ENCODE results near the gene INAFM1. TPM values are rescaled to one million over a fixed set of nuclear protein-coding genes. Genes with fewer than 3 reads are reported as not detected.

INAFM1 gene
- total and polyA plus RNA-seq, 9 of the 15 experiments (the other 6 are each of a cell fraction or from before 2014, with no cell fraction given) = 0.71 to 30.9 (median 3.1) TPM

GRCh38 chr19:47323409-47323808 lies 48.7 kb downstream of the INAFM1 start:
- H3K79me2 ChIP-seq (ENCODE audit: control insufficient read depth, insufficient read depth, low read length) = no peaks in the 10 kb centered on the region
- H2AFZ ChIP-seq (ENCODE audit: low read depth, low read length) = peak overlapping the region; percentile 43; the same call in 1 of the 2 replicates
- no peak overlapping the region for H3K4me3 ChIP-seq
- H3K9me3 ChIP-seq (replicated peaks; ENCODE audit: control insufficient read depth, insufficient read depth, low read depth, low read length) = no peaks in the 10 kb centered on the region
- ChIA-PET CTCF (ENCODE audit: low intra/inter-chr PET ratio) (no interaction called here), POLR2A (interaction anchor here (1.7 kb wide), 1 partner anchor 8 kb away, joined by 5 read pairs; no protein-coding TSS in a partner anchor)
- intact Hi-C loops (cut with micrococcal nuclease) = no loop called here
- peak overlapping the region in 1 of 2 experiments; percentile 54; a peak in 2 of 4 replicates for H3K9ac ChIP-seq (ENCODE audit: insufficient read depth in 1 of 2, low read depth in 2 of 2, low read length in 2 of 2)
- H4K20me1 ChIP-seq (replicated peaks; ENCODE audit: control insufficient read depth, insufficient read depth, low read length) = no peaks in the 10 kb centered on the region
- no peaks in the 10 kb centered on the region for H3K36me3 ChIP-seq (ENCODE audit: control insufficient read depth, insufficient read depth, low read length)
- FAIRE-seq (no peak), ATAC-seq (no peak; the same call in none of the 3 replicates), DNase-seq (ENCODE audit: extremely low read depth in 1 of 4, low spot score in 3 of 4) (no peak)
- in situ Hi-C loops (cut with MboI) = no loop called here
- WGBS (ENCODE audit: insufficient coverage, low coverage, missing lambda C conversion rate) = 54% methylated on average over 8 of the region's 8 CpGs
- no TSS peak for BruUV-seq (replicated peaks)
- H3K9me1 ChIP-seq (ENCODE audit: control insufficient read depth, insufficient read depth, low read length) = no peaks in the 10 kb centered on the region
- H3K4me1 ChIP-seq (replicated peaks in 1 of 2; ENCODE audit: control insufficient read depth in 2 of 2, insufficient read depth in 2 of 2, low read length in 2 of 2) = peaks cover 7 to 22% of the 10 kb centered on the region in 2 experiments; a peak in 4 of 5 replicates
- no peak overlapping the region for H3K27ac ChIP-seq (ENCODE audit: extremely low read depth, low read depth, low read length)
- no peak overlapping the region for H3K4me2 ChIP-seq (ENCODE audit: insufficient read depth, low read length)
- no peaks in the 10 kb centered on the region; a peak in 1 of 5 replicates for H3K27me3 ChIP-seq (ENCODE audit: control insufficient read depth in 2 of 2, insufficient read depth in 2 of 2, low read length in 2 of 2)
- no peak for TF ChIP-seq ZNF217 (CRISPR knock-in tag; IDR thresholded peaks at IDR 0.05)
- TF ChIP-seq RNF219 (CRISPR knock-in tag; IDR thresholded peaks at IDR 0.05) = no peak
- TF ChIP-seq POLR2A (conservative IDR thresholded peaks at IDR 0.05) = no peak
- no peak for TF ChIP-seq ZBTB5 (IDR thresholded peaks at IDR 0.05)
- TF ChIP-seq DDX20 (tag; IDR thresholded peaks at IDR 0.05; ENCODE audit: low read depth) = no peak
- TF ChIP-seq KLF10 (CRISPR knock-in tag; IDR thresholded peaks at IDR 0.05) = no peak
- TF ChIP-seq SNRNP70 (optimal IDR thresholded peaks at IDR 0.05; ENCODE audit: low read depth, low read length) = no peak
- no peak for TF ChIP-seq ZFPM2 (CRISPR knock-in tag; IDR thresholded peaks at IDR 0.05)
- TF ChIP-seq ZNF384 (IDR thresholded peaks at IDR 0.05; ENCODE audit: low read depth, low read length) = no peak
- no peak for TF ChIP-seq CREB3L1 (IDR thresholded peaks at IDR 0.05; ENCODE audit: borderline replicate concordance, low read depth)
- TF ChIP-seq BCLAF1 (IDR thresholded peaks at IDR 0.05; ENCODE audit: borderline replicate concordance in 1 of 2, control insufficient read depth in 1 of 2, low read depth in 2 of 2, low read length in 1 of 2) = no peak
- no peak for TF ChIP-seq RBBP5 (IDR thresholded peaks at IDR 0.05; ENCODE audit: borderline replicate concordance, insufficient read depth, low read length, poor library complexity, severe bottlenecking)
- TF ChIP-seq SP2 (IDR thresholded peaks at IDR 0.05; ENCODE audit: extremely low read depth, low read depth, low read length, poor library complexity, severe bottlenecking) = no peak
- TF ChIP-seq MTF1 (CRISPR knock-in tag; IDR thresholded peaks at IDR 0.05; ENCODE audit: borderline replicate concordance) = no peak

Measured in K562 (cell line).